GM18498 (cell line): Measurements from ENCODE around the gene PHF12.

ENCODE experiments used
- ATAC-seq: cut with Tn5 transposase; IDR thresholded peaks from one replicate; pipeline ENCODE4 v1.9.1; 2021; ENCODE audit warnings: mild to moderate bottlenecking, moderate library complexity; ENCODE audit not compliant: unreplicated experiment

Gene PHF12

GRCh38 chr17:28862561-28862960 is 88.8 kb downstream of the PHF12 start:
- ATAC-seq, result no peak

DNA sequence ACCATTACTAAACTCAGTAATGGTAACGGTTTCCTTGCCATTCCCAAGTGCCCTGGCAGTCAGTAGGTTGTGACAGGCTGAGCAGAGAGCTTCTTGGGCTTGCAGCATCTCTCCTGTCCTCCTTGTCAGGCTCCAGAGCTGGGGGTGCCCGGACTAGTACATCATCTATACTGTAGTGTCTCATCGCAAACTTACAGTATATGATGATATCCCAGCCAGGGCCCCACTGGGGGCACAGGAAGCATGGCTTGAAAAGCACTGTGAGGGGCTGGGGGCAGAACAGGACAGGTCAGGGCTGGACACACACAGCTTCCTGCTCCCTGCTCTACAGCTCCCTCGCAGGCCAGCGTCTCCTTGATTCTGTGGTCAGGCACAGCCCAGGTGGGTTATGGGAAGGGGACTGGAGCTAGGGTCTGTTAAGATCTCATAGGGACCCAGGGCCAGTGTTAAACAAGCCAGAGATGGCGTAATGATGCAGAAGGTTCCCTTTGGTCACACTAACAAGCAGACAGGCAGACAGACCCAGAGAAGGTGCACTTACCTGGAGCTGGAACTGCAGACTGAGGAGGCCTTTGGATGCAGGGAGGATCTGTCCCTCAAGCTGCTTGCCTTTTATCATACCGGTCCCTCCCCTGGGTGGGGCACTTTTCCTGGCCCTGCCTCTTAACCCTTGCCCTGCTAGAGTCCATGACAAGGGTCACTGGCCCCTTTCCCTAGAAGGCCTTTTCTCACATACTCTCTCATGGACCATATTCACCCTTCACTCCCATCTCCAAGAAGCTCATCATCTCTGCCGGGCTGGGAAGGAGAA is 89.7 kb downstream of the PHF12 start:
- no peak for ATAC-seq

GRCh38 chr17:28860363-28860808 is 90.9 kb downstream of the PHF12 start:
- ATAC-seq, result no peak

- ATAC-seq, result no peak
Observed at GRCh38 chr17:28858801-28859355, 92.4 kb downstream of the PHF12 start.

GRCh38 chr17:28857905-28858800 is 93.2 kb downstream of the PHF12 start:
- ATAC-seq, result no peak

DNA sequence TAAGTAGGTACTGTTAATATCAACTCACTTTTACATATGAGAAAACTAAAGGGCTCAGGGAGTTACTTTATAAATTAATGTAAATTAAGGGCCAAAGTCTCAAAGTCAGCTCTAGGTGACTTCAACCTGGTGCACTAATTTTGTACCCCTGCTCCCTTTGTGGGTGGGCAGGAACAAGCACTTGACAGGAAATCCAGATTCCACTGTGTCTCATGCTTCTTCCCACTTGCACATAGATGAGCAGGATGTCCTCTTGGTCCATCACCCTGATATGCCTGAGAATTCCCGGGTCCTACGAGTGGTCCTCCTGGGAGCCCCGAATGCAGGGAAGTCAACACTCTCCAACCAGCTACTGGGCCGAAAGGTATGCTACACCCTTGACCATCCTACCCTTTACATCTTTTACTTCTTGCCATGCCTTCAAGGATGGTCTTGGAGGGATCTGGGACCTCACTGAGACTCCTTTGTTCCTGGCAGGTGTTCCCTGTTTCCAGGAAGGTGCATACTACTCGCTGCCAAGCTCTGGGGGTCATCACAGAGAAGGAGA is 95.2 kb downstream of the PHF12 start:
- no peak for ATAC-seq

DNA sequence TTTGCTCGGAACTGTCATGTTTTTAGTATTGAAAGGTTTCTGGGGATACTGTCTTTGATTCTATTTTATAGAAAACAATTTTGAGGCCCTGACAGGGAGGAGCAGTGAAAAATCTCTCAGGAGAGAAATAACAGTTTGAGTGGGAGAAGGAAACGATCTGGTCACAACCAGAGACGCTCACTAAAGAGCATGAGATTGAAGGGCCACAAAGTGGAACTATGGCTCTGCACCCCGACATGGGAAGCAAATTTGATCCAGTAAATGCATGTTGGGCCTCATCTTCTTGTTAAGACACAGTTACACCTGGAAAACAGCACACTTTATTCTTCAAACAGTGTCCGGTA is 96.0 kb downstream of the PHF12 start:
- ATAC-seq, result no peak
